ENCODE results near the gene OR7D2. TPM values are rescaled to one million over a fixed set of nuclear protein-coding genes. Genes with fewer than 3 reads are reported as not detected.

Gene OR7D2
- polyA plus RNA-seq, 4 donors = 0.01 to 0.04 TPM; not detected in 2

Other genes with a start within 250 kb of the OR7D2 start
- under 1 TPM in 1 of 4 donors, not detected in 3; under 0.01 TPM for gene MUC16, start 168.6 kb upstream of the OR7D2 start, polyA plus RNA-seq
- not detected for gene OR1M1, start 91.9 kb upstream of the OR7D2 start, polyA plus RNA-seq
- gene OR7G2, start 71.5 kb upstream of the OR7D2 start, polyA plus RNA-seq = not detected
- gene OR7G1, start 63.2 kb upstream of the OR7D2 start, polyA plus RNA-seq = not detected
- gene OR7G3, start 52.0 kb upstream of the OR7D2 start, polyA plus RNA-seq = not detected
- 10 to 100 TPM; 15.2 to 35.1 (median 29.8) TPM for gene ZNF317, start 38.6 kb upstream of the OR7D2 start, polyA plus RNA-seq
- gene OR7D4, start 40.6 kb downstream of the OR7D2 start, polyA plus RNA-seq = not detected
- gene OR7E24, start 72.0 kb downstream of the OR7D2 start, polyA plus RNA-seq = not detected
- gene ZNF699, start 130.9 kb downstream of the OR7D2 start, polyA plus RNA-seq = 1 to 10 TPM in 3 of 4 donors, under 1 TPM in 1; 0.22 to 3.8 (median 1.4) TPM
- gene ZNF559, start 145.2 kb downstream of the OR7D2 start, polyA plus RNA-seq = 1 to 10 TPM; 3.8 to 9.9 (median 7.1) TPM
- 1 to 10 TPM in 2 of 4 donors, under 1 TPM in 1, not detected in 1; 0.27 to 2.6 (median 1.0) TPM for gene ZNF177, start 184.0 kb downstream of the OR7D2 start, polyA plus RNA-seq

Measured in small intestine (tissue), 4 donors.